Spleen (tissue), 11 donors: Measurements from ENCODE around the gene SEC14L2. TPM values are rescaled to one million over a fixed set of nuclear protein-coding genes. Genes with fewer than 3 reads are reported as not detected.

Source experiments
- DNase-seq: peaks from one replicate; pipeline ENCODE4 v3.0.0-alpha.2; 2020
- H3K27ac ChIP-seq, 8 donors: fragments of 200-600 bp; sonication (generic) in 7 of 8; 1 replicate in 4 of 8; 2 replicates in 4 of 8; pipeline versions ENCODE4 v1.5.0 to v1.8.0; 2016 to 2021; ENCODE audit warnings: inconsistent platforms in 4 of 8, mild to moderate bottlenecking in 4 of 8, moderate library complexity in 1 of 8
- H3K27me3 ChIP-seq, 7 donors: fragments of 200-600 bp; sonication (generic) in 6 of 7; replicated peaks in 1 of 7; 1 replicate in 4 of 7; 2 replicates in 3 of 7; pipeline versions ENCODE4 v1.5.0 to v1.8.0; 2016 to 2021; ENCODE audit warnings: inconsistent platforms in 3 of 7, mild to moderate bottlenecking in 1 of 7
- H3K36me3 ChIP-seq, 6 donors: fragments of 200-600 bp; sonication (generic) in 5 of 6; 1 replicate in 4 of 6; 2 replicates in 2 of 6; pipeline versions ENCODE4 v1.5.0 to v1.8.0; 2016 to 2021; ENCODE audit warnings: inconsistent platforms in 2 of 6
- H3K4me1 ChIP-seq, 6 donors: fragments of 200-600 bp; sonication (generic) in 5 of 6; 1 replicate in 3 of 6; 2 replicates in 3 of 6; pipeline versions ENCODE4 v1.5.0 to v1.8.0; 2016 to 2021; ENCODE audit warnings: inconsistent platforms in 3 of 6
- H3K4me3 ChIP-seq, 8 donors: fragments of 200-600 bp; sonication (generic) in 7 of 8; 1 replicate in 4 of 8; 2 replicates in 4 of 8; pipeline versions ENCODE4 v1.5.0 to v1.8.0; 2016 to 2021; ENCODE audit warnings: inconsistent platforms in 4 of 8, mild to moderate bottlenecking in 4 of 8, moderate library complexity in 2 of 8
- H3K9me3 ChIP-seq, 8 donors: fragments of 200-600 bp; sonication (generic) in 7 of 8; 1 replicate in 4 of 8; 2 replicates in 4 of 8; pipeline versions ENCODE4 v1.5.0 to v1.8.0; 2016 to 2021; ENCODE audit warnings: inconsistent platforms in 4 of 8
- CTCF ChIP-seq, 11 experiments: fragments of 200-600 bp in 7 of 11; fragments of 450-650 bp in 4 of 11; sonication (generic) in 4 of 11; IDR thresholded peaks in 8 of 11; conservative IDR thresholded peaks in 3 of 11; 1 replicate in 7 of 11; 2 replicates in 4 of 11; pipeline versions ENCODE4 v1.4.0 to v1.8.0; 2016 to 2021; ENCODE audit warnings: antibody characterized with exemption in 11 of 11, inconsistent platforms in 4 of 11, mild to moderate bottlenecking in 1 of 11
- POLR2A ChIP-seq, 3 donors: fragments of 450-650 bp; IDR thresholded peaks; one replicate each; pipeline ENCODE4 v1.5.1; 2017; ENCODE audit warnings: antibody characterized with exemption in 3 of 3, mild to moderate bottlenecking in 1 of 3
- POLR2AphosphoS5 ChIP-seq, 3 donors: sonication (generic); formaldehyde crosslinking; IDR thresholded peaks; one replicate each; pipeline ENCODE4 v1.5.1; 2017; ENCODE audit warnings: antibody characterized with exemption in 3 of 3
- WGBS, 5 donors: extraction: QIAGEN DNeasy Blood & Tissue Kit in 3 of 5; methylation state at CpG; one replicate each; pipeline versions ENCODE4 v1.1.5 to v1.1.7; 2013 to 2018; 5-methylcytosine and 5-hydroxymethylcytosine counted together
- intact Hi-C: fragments of 100-400 bp; cut with DNase I; formaldehyde crosslinking; loops from one replicate; pipeline ENCODE4 v1.15.0; 2023; ENCODE audit warnings: low total_unique reads
- polyA plus RNA-seq, 3 donors: library from polyadenylated mRNA; stranded (reverse); fragments of 200-250 nt; gene quantifications; one replicate each; pipeline ENCODE4 v1.2.1, GENCODE V29; 2013
- total RNA-seq, 7 donors: library from RNA; depleted of rRNA in 3 of 7; stranded (reverse); fragments of >200 nt in 3 of 7; fragmentation: NEBNext Ultra II Directional in 4 of 7; extraction: Animal tissue kit (Norgen Biotek cat#: 25700) in 4 of 7; gene quantifications; one replicate each; pipeline versions ENCODE4 v1.1.0 to v1.2.1, GENCODE V29; 2016 to 2021
- donor health status: healthy with polysubstance abuse.
- donor health status: DM: no; HTN: no; CAD: no; lungs with moderate emphysema.
- donor health status: DM: no; HTN: no; CAD: no.
- donor health status: Bipolar disorder and iron deficiency.
- donor health status: healthy.
- donor health status: DM: no; HTN: no; CAD: no.
- donor health status: DM: yes; HTN: yes; CAD: no.

Gene SEC14L2
- total and polyA plus RNA-seq, 10 donors, result 0.52 to 6.1 (median 1.7) TPM

DNA sequence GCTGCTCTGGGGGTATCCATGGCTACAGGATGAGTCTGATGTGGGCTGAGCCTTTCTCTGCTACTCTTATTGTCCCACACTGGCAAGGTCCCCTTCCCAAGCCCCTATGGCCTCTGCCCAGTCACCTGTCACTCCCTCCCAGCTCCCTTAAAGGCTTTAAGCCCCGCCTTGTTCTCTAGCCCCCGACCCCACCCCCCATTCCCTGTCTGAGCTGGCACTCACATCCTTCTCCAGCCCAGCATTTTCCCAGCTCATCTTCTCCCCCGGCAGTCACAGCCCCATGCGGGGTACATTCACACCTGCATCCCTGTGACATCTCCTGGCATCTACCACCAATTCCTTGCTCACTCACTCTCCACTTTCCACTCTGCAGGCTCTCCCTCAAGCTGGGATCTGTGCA is 33.1 kb downstream of the SEC14L2 start:
- Histone ChIP-seq H3K9me3 (peaks cover 0 to under 1% (median 0%) of the 10 kb centered on the region in 8 donors), H3K27ac (no peak overlapping the region), H3K4me1 (peaks cover 15 to 27% (median 23%) of the 10 kb centered on the region in 6 donors), H3K27me3 (no peaks in the 10 kb centered on the region), H3K4me3 (no peak overlapping the region), H3K36me3 (peaks cover 0 to 31% (median 11%) of the 10 kb centered on the region in 6 donors)
- TF ChIP-seq POLR2A (IDR thresholded peaks at IDR 0.05), result no peak
- intact Hi-C loops, result no loop called here
- WGBS, 5 donors, result 68 to 83% (median 74%) methylated on average over 4 of the region's 4 CpGs
- no peak for DNase-seq

DNA sequence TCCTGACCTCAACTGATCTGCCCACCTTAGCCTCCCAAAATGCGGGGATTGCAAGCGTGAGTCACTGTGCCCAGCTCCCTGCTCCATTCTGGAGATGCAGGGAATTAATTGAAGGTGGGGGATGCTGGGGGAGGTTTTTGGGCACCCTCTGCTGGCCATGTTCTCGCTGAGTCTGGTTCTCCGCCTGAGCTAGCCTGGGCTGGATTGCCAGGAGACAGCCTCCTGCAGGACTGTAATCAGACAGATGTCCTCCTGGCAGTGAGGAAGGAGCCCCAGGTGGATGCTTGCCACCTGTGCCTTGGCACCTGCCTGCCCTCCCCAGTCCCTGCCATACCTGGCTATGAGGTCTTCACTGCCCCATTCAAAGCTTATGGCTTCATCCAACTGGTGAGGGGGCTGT is 34.1 kb downstream of the SEC14L2 start:
- intact Hi-C loops, result no loop called here
- peaks cover 0 to 11% (median 9%) of the 10 kb centered on the region in 8 donors for H3K9me3 ChIP-seq
- H3K36me3 ChIP-seq, result peaks cover 0 to 31% (median 11%) of the 10 kb centered on the region in 6 donors
- no peak overlapping the region for H3K4me3 ChIP-seq
- DNase-seq, result no peak
- no peak overlapping the region for H3K27ac ChIP-seq
- WGBS, 5 donors, result 87 to 97% (median 90%) methylated on average over 4 of the region's 4 CpGs
- H3K4me1 ChIP-seq, result peaks cover 9 to 19% (median 14%) of the 10 kb centered on the region in 6 donors
- H3K27me3 ChIP-seq, result no peaks in the 10 kb centered on the region
- TF ChIP-seq CTCF (IDR thresholded peaks at IDR 0.05 in 8 of 11, conservative IDR thresholded peaks at IDR 0.05 in 3 of 11) (no peak), POLR2A (IDR thresholded peaks at IDR 0.05) (no peak)

DNA sequence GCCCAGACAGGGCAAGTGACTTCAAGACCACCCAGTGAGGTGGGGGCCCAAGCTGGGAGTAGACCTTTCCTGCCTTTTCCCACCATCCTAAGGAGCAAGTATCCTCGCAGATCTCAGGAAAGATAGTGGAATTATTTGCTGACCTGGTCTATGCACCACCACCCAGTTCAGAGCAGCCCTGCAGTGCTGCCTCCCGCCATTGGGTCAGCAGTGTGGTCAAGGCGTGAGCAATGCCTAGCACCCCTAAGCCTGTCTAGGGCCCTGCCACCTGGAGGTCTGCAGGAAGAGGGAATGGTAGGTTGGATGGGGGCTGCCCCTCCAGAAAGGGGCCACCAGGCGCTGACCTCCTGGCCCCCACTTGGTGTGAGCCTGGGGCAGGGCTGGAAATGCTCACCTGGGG is 35.3 kb downstream of the SEC14L2 start:
- no peaks in the 10 kb centered on the region for H3K27me3 ChIP-seq
- no peak for DNase-seq

DNA sequence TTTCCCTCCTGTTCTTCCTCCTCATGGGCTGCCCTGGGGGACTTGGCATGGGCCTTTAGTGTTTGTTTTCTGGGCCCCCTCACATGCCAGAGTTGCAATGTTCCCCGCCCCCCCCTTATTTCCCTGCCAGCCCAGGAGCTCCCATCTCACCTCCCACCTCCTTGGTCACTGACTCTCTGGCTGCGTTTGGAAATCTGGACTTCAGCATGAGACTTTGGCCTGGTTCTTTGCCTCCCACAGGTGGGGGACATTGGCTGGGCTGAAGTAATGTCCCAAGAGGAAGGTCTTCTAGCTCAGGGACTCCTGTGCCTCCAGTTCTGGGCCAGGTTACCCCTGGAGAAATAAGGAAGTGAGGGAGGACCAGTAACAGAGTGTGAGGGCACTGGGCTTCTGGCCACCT is 35.7 kb downstream of the SEC14L2 start:
- WGBS, 5 donors, result 68 to 86% (median 79%) methylated on average over 2 of the region's 2 CpGs

More for the DNA sequence above, 35.3 kb downstream of the SEC14L2 start:
- H3K4me1 ChIP-seq, result peaks cover 0 to 12% (median 3%) of the 10 kb centered on the region in 6 donors
- H3K27ac ChIP-seq, result no peak overlapping the region
- peaks cover 0 to 19% (median 14%) of the 10 kb centered on the region in 8 donors for H3K9me3 ChIP-seq
- H3K4me3 ChIP-seq, result no peak overlapping the region
- WGBS, 5 donors, result 93 to 96% (median 95%) methylated on average over 3 to 4 of the region's 4 CpGs
- H3K36me3 ChIP-seq, result peaks cover 0 to 29% (median 11%) of the 10 kb centered on the region in 6 donors
- intact Hi-C loops, result no loop called here
- TF ChIP-seq CTCF (IDR thresholded peaks at IDR 0.05 in 8 of 11, conservative IDR thresholded peaks at IDR 0.05 in 3 of 11) (no peak), POLR2AphosphoS5 (IDR thresholded peaks at IDR 0.05) (no peak), POLR2A (IDR thresholded peaks at IDR 0.05) (no peak)

More for the DNA sequence above, 35.7 kb downstream of the SEC14L2 start:
- peaks cover 0 to 19% (median 14%) of the 10 kb centered on the region in 8 donors for H3K9me3 ChIP-seq
- no peak for TF ChIP-seq CTCF (IDR thresholded peaks at IDR 0.05 in 8 of 11, conservative IDR thresholded peaks at IDR 0.05 in 3 of 11)
- TF ChIP-seq POLR2AphosphoS5 (IDR thresholded peaks at IDR 0.05), result no peak
- no peak for TF ChIP-seq POLR2A (IDR thresholded peaks at IDR 0.05)
- no peaks in the 10 kb centered on the region for H3K27me3 ChIP-seq
- H3K4me3 ChIP-seq, result no peak overlapping the region
- H3K36me3 ChIP-seq, result peaks cover 0 to 25% (median 11%) of the 10 kb centered on the region in 6 donors
- DNase-seq, result no peak
- H3K27ac ChIP-seq, result no peak overlapping the region
- intact Hi-C loops, result no loop called here
- H3K4me1 ChIP-seq, result peaks cover 0 to 10% (median 0%) of the 10 kb centered on the region in 6 donors
